ENCODE data around the gene KIZ. TPM values are rescaled to one million over a fixed set of nuclear protein-coding genes. Genes with fewer than 3 reads are reported as not detected.

KIZ gene
- total RNA-seq, 2 donors from 2014 or later: 6.3 to 17.1 TPM

- Histone ChIP-seq H3K9me3 (no peaks in the 10 kb centered on the region), H3K27ac (no peak overlapping the region), H3K4me1 (peaks cover 18% of the 10 kb centered on the region), H3K27me3 (peaks cover 70% of the 10 kb centered on the region), H3K36me3 (no peaks in the 10 kb centered on the region), H3K4me3 (no peak overlapping the region), H3K9ac (ENCODE audit: low read depth in 2 of 2, low read length in 2 of 2) (no peak overlapping the region)
- intact Hi-C loops (cut with DNase I): no loop called here
- no peak for TF ChIP-seq CTCF (IDR thresholded peaks at IDR 0.05)
- no peak for DNase-seq
Observed at GRCh38 chr20:21105429-21106170, 20.3 kb upstream of the KIZ start.

- DNase-seq: no peak
- H3K9me3 ChIP-seq: no peaks in the 10 kb centered on the region
- no peak for TF ChIP-seq CTCF (IDR thresholded peaks at IDR 0.05)
- peaks cover 62% of the 10 kb centered on the region for H3K27me3 ChIP-seq
- intact Hi-C loops (cut with DNase I): no loop called here
- H3K4me3 ChIP-seq: no peak within 1 kb of the TSS
- H3K9ac ChIP-seq (ENCODE audit: low read depth in 2 of 2, low read length in 2 of 2): no peak within 1 kb of the TSS
- H3K27ac ChIP-seq: no peak within 1 kb of the TSS
- peaks cover 12% of the 10 kb centered on the region for H3K4me1 ChIP-seq
- H3K36me3 ChIP-seq: no peaks in the 10 kb centered on the region
Observed at GRCh38 chr20:21106171-21107017, 19.5 kb upstream of the KIZ start, which contains the start of gene LINC00237. Gene LINC00237, minus strand, starts transcription at chr20:21106358.

GRCh38 chr20:21109144-21109543, 16.7 kb upstream of the KIZ start:
- intact Hi-C loops (cut with DNase I): no loop called here
- H3K4me3 ChIP-seq: no peak overlapping the region
- H3K36me3 ChIP-seq: no peaks in the 10 kb centered on the region
- H3K27me3 ChIP-seq: peaks cover 35% of the 10 kb centered on the region
- no peak for TF ChIP-seq CTCF (IDR thresholded peaks at IDR 0.05)
- H3K9me3 ChIP-seq: no peaks in the 10 kb centered on the region
- H3K9ac ChIP-seq (ENCODE audit: low read depth in 2 of 2, low read length in 2 of 2): no peak overlapping the region
- DNase-seq: no peak
- no peak overlapping the region for H3K27ac ChIP-seq
- peaks cover 3% of the 10 kb centered on the region for H3K4me1 ChIP-seq

GRCh38 chr20:21110811-21111210, 15.1 kb upstream of the KIZ start:
- DNase-seq: no peak
- no peaks in the 10 kb centered on the region for H3K36me3 ChIP-seq
- no peaks in the 10 kb centered on the region for H3K4me1 ChIP-seq
- TF ChIP-seq CTCF (IDR thresholded peaks at IDR 0.05): no peak
- H3K9me3 ChIP-seq: no peaks in the 10 kb centered on the region
- no peak overlapping the region for H3K4me3 ChIP-seq
- no peak overlapping the region for H3K27ac ChIP-seq
- intact Hi-C loops (cut with DNase I): no loop called here
- no peak overlapping the region for H3K9ac ChIP-seq (ENCODE audit: low read depth in 2 of 2, low read length in 2 of 2)
- peaks cover 18% of the 10 kb centered on the region for H3K27me3 ChIP-seq

- no peak for TF ChIP-seq CTCF (IDR thresholded peaks at IDR 0.05)
- intact Hi-C loops (cut with DNase I): no loop called here
- H3K27ac ChIP-seq: no peak overlapping the region
- H3K4me1 ChIP-seq: no peaks in the 10 kb centered on the region
- H3K27me3 ChIP-seq: peaks cover 12% of the 10 kb centered on the region
- H3K4me3 ChIP-seq: no peak overlapping the region
- H3K9ac ChIP-seq (ENCODE audit: low read depth in 2 of 2, low read length in 2 of 2): no peak overlapping the region
- H3K36me3 ChIP-seq: no peaks in the 10 kb centered on the region
- DNase-seq: no peak
- no peaks in the 10 kb centered on the region for H3K9me3 ChIP-seq
Observed at GRCh38 chr20:21111416-21111815, 14.5 kb upstream of the KIZ start.
